ENCODE results near the gene HOXC11.

Gene HOXC11

GRCh38 chr12:53975479-53976152 lies 2.7 kb downstream of the HOXC11 start:
- DNase-seq, result no peak

- DNase-seq, result no peak
Observed at GRCh38 chr12:53976172-53976822, 3.4 kb downstream of the HOXC11 start.

- DNase-seq, result no peak
Observed at GRCh38 chr12:53976823-53977595, 4.1 kb downstream of the HOXC11 start.

GRCh38 chr12:53977596-53978445 lies 4.9 kb downstream of the HOXC11 start:
- no peak for DNase-seq

GRCh38 chr12:53978477-53979356 lies 5.8 kb downstream of the HOXC11 start:
- no peak for DNase-seq

GRCh38 chr12:53980104-53980801 lies 7.3 kb downstream of the HOXC11 start:
- no peak for DNase-seq

- DNase-seq, result no peak
Observed at GRCh38 chr12:53980802-53981496, 8.0 kb downstream of the HOXC11 start.

- no peak for DNase-seq
Observed at GRCh38 chr12:53981634-53982565, 9.0 kb downstream of the HOXC11 start.

GRCh38 chr12:53982648-53983567 lies 10.0 kb downstream of the HOXC11 start:
- DNase-seq, result no peak

- no peak for DNase-seq
Observed at GRCh38 chr12:53983568-53983949, 10.6 kb downstream of the HOXC11 start.

- DNase-seq, result no peak
Observed at GRCh38 chr12:53983950-53984572, 11.1 kb downstream of the HOXC11 start.

- DNase-seq, result peak; percentile 68
Observed at GRCh38 chr12:53984901-53985691, 12.2 kb downstream of the HOXC11 start, which contains the start of gene HOXC10. HOXC10 (plus strand) TSS chr12:53985146; CDS start chr12:53985260, 114 bp downstream.

GRCh38 chr12:53985692-53985993 lies 12.7 kb downstream of the HOXC11 start:
- DNase-seq, result no peak

GRCh38 chr12:53985994-53986685 lies 13.2 kb downstream of the HOXC11 start:
- DNase-seq, result no peak

GRCh38 chr12:53986686-53987483 lies 14.0 kb downstream of the HOXC11 start:
- DNase-seq, result no peak

All from activated CD4-positive, alpha-beta T cell treated with anti-CD3 and anti-CD28 coated beads for 1 hour (primary cell).